Muscle of leg (tissue), 16 donors: Measurements from ENCODE around the gene NCS1. TPM values are rescaled to one million over a fixed set of nuclear protein-coding genes. Genes with fewer than 3 reads are reported as not detected.

ENCODE experiments used
- DNase-seq: peaks from one replicate; pipeline ENCODE4 v3.0.0; 2013
- H3K27ac ChIP-seq: one replicate; pipeline ENCODE4 v1.5.1; 2013; ENCODE audit warnings: mild to moderate bottlenecking, low read length, control low read depth
- H3K27me3 ChIP-seq: one replicate; pipeline ENCODE4 v1.6.1; 2013; ENCODE audit warnings: low read length; ENCODE audit not compliant: control insufficient read depth, insufficient read depth
- H3K36me3 ChIP-seq: one replicate; pipeline ENCODE4 v1.6.1; 2013; ENCODE audit warnings: low read length; ENCODE audit not compliant: control insufficient read depth, insufficient read depth
- H3K4me1 ChIP-seq: one replicate; pipeline ENCODE4 v1.6.1; 2013; ENCODE audit warnings: low read length; ENCODE audit not compliant: control insufficient read depth, insufficient read depth
- H3K4me3 ChIP-seq: one replicate; pipeline ENCODE4 v1.5.1; 2013; ENCODE audit warnings: low read length, control low read depth
- H3K9me3 ChIP-seq: replicated peaks from 2 replicates; pipeline ENCODE4 v1.6.1; 2013; ENCODE audit warnings: low read depth, low read length; ENCODE audit not compliant: control insufficient read depth
- WGBS: methylation state at CpG from one replicate; pipeline ENCODE4 v1.1.5; 2013; ENCODE audit warnings: missing lambda C conversion rate; ENCODE audit not compliant: insufficient coverage; 5-methylcytosine and 5-hydroxymethylcytosine counted together
- long read RNA-seq, 11 donors: transcript quantifications; one replicate each; lab custom pipeline, GENCODE V29; 2026
- polyA plus RNA-seq, 8 donors: library from polyadenylated mRNA; unstranded; fragments of 120-200 nt; gene quantifications; one replicate each; pipeline versions ENCODE4 v1.2.1 to v1.2.3, GENCODE V29; 2013; ENCODE audit warnings: inconsistent platforms in 1 of 8, low replicate concordance in 1 of 8; ENCODE audit not compliant: insufficient read length in 8 of 8, insufficient read depth in 1 of 8
- total RNA-seq: library from RNA; stranded (reverse); fragments of 120-200 nt; gene quantifications from one replicate; pipeline ENCODE4 v1.2.4, GENCODE V29; 2013

NCS1 gene
- 30.4 TPM for total RNA-seq
- polyA plus RNA-seq = 10 to 100 TPM; 39.0 to 68.4 (median 61.6) TPM
- long read RNA-seq, donor 1, full-length matches to known transcripts = 6 of 19 reads
- long read RNA-seq, donor 1, partial matches to known transcripts = 13 of 19 reads
- long read RNA-seq, donor 1, other reads (novel, unspliced or antisense) = 0 of 19 reads
- long read RNA-seq, donor 2, full-length matches to known transcripts = 3 of 3 reads
- long read RNA-seq, donor 2, partial matches to known transcripts = 0 of 3 reads
- long read RNA-seq, donor 2, other reads (novel, unspliced or antisense) = 0 of 3 reads
- long read RNA-seq, donor 3, full-length matches to known transcripts = 27 of 65 reads
- long read RNA-seq, donor 3, partial matches to known transcripts = 38 of 65 reads
- long read RNA-seq, donor 3, other reads (novel, unspliced or antisense) = 0 of 65 reads
- long read RNA-seq, donor 4, full-length matches to known transcripts = 11 of 11 reads
- long read RNA-seq, donor 4, partial matches to known transcripts = 0 of 11 reads
- long read RNA-seq, donor 4, other reads (novel, unspliced or antisense) = 0 of 11 reads
- long read RNA-seq, donor 5, full-length matches to known transcripts = 47 of 111 reads
- long read RNA-seq, donor 5, partial matches to known transcripts = 64 of 111 reads
- long read RNA-seq, donor 5, other reads (novel, unspliced or antisense) = 0 of 111 reads
- long read RNA-seq, donor 6, full-length matches to known transcripts = 36 of 62 reads
- long read RNA-seq, donor 6, partial matches to known transcripts = 26 of 62 reads
- long read RNA-seq, donor 6, other reads (novel, unspliced or antisense) = 0 of 62 reads
- long read RNA-seq, donor 7, full-length matches to known transcripts = 24 of 48 reads
- long read RNA-seq, donor 7, partial matches to known transcripts = 24 of 48 reads
- long read RNA-seq, donor 7, other reads (novel, unspliced or antisense) = 0 of 48 reads
- long read RNA-seq, donor 8, full-length matches to known transcripts = 10 of 10 reads
- long read RNA-seq, donor 8, partial matches to known transcripts = 0 of 10 reads
- long read RNA-seq, donor 8, other reads (novel, unspliced or antisense) = 0 of 10 reads
- long read RNA-seq, donor 9, full-length matches to known transcripts = 11 of 24 reads
- long read RNA-seq, donor 9, partial matches to known transcripts = 13 of 24 reads
- long read RNA-seq, donor 9, other reads (novel, unspliced or antisense) = 0 of 24 reads
- long read RNA-seq, donor 10, full-length matches to known transcripts = 19 of 19 reads
- long read RNA-seq, donor 10, partial matches to known transcripts = 0 of 19 reads
- long read RNA-seq, donor 10, other reads (novel, unspliced or antisense) = 0 of 19 reads
- long read RNA-seq, donor 11, full-length matches to known transcripts = 6 of 6 reads
- long read RNA-seq, donor 11, partial matches to known transcripts = 0 of 6 reads
- long read RNA-seq, donor 11, other reads (novel, unspliced or antisense) = 0 of 6 reads

GRCh38 chr9:130172161-130172857 is at the start of gene NCS1:
Gene NCS1, plus strand, starts transcription at chr9:130172404. Its CDS starts 260 bp downstream, at chr9:130172664.
- peak within 1 kb of the TSS; percentile 58 for H3K4me3 ChIP-seq
- H3K27me3 ChIP-seq = no peaks in the 10 kb centered on the region
- peak within 1 kb of the TSS; percentile 42 for H3K27ac ChIP-seq
- WGBS = under 1% methylated on average over 74 of the region's 101 CpGs
- H3K9me3 ChIP-seq = no peaks in the 10 kb centered on the region
- peaks cover 31% of the 10 kb centered on the region for H3K4me1 ChIP-seq
- H3K36me3 ChIP-seq = peaks cover 11% of the 10 kb centered on the region
- peak; percentile 87 for DNase-seq

- H3K4me1 ChIP-seq = peaks cover 61% of the 10 kb centered on the region
- H3K36me3 ChIP-seq = peaks cover 42% of the 10 kb centered on the region
- peak overlapping the region; percentile 84 for H3K27ac ChIP-seq
- no peak overlapping the region for H3K4me3 ChIP-seq
- no peaks in the 10 kb centered on the region for H3K9me3 ChIP-seq
- WGBS = 75% methylated on average over 1 of the region's 7 CpGs
- peak; percentile 78 for DNase-seq
- no peaks in the 10 kb centered on the region for H3K27me3 ChIP-seq
Observed at GRCh38 chr9:130122456-130122855, 49.7 kb upstream of the NCS1 start.

- H3K4me1 ChIP-seq = peaks cover 52% of the 10 kb centered on the region
- peak; percentile 47 for DNase-seq
- H3K27ac ChIP-seq = no peak overlapping the region
- H3K9me3 ChIP-seq = no peaks in the 10 kb centered on the region
- no peak overlapping the region for H3K4me3 ChIP-seq
- no CpG with 5 or more reads among the region's 7 CpGs for WGBS
- no peaks in the 10 kb centered on the region for H3K27me3 ChIP-seq
- peaks cover 43% of the 10 kb centered on the region for H3K36me3 ChIP-seq
Observed at GRCh38 chr9:130124085-130124860, 47.9 kb upstream of the NCS1 start.

GRCh38 chr9:130126721-130127433 is 45.3 kb upstream of the NCS1 start:
- peaks cover 45% of the 10 kb centered on the region for H3K4me1 ChIP-seq
- no peak overlapping the region for H3K27ac ChIP-seq
- H3K27me3 ChIP-seq = no peaks in the 10 kb centered on the region
- 60% methylated on average over 1 of the region's 4 CpGs for WGBS
- no peak overlapping the region for H3K4me3 ChIP-seq
- H3K9me3 ChIP-seq = no peaks in the 10 kb centered on the region
- no peak for DNase-seq
- peaks cover 61% of the 10 kb centered on the region for H3K36me3 ChIP-seq

GRCh38 chr9:130128251-130128650 is 44.0 kb upstream of the NCS1 start:
- H3K27ac ChIP-seq = peak overlapping the region; percentile 90
- H3K4me1 ChIP-seq = peaks cover 33% of the 10 kb centered on the region
- no peak overlapping the region for H3K4me3 ChIP-seq
- DNase-seq = no peak
- peaks cover 56% of the 10 kb centered on the region for H3K36me3 ChIP-seq
- no peaks in the 10 kb centered on the region for H3K9me3 ChIP-seq
- WGBS = 84% methylated on average over 4 of the region's 6 CpGs
- no peaks in the 10 kb centered on the region for H3K27me3 ChIP-seq

- Histone ChIP-seq H3K27ac (peak overlapping the region; percentile 90), H3K36me3 (peaks cover 58% of the 10 kb centered on the region), H3K27me3 (no peaks in the 10 kb centered on the region), H3K4me3 (no peak overlapping the region), H3K4me1 (peaks cover 30% of the 10 kb centered on the region), H3K9me3 (no peaks in the 10 kb centered on the region)
- WGBS = 70% methylated on average over 9 of the region's 14 CpGs
- DNase-seq = peak; percentile 81
Observed at GRCh38 chr9:130128733-130129431, 43.3 kb upstream of the NCS1 start.

GRCh38 chr9:130129432-130130061 is 42.7 kb upstream of the NCS1 start:
- Histone ChIP-seq H3K4me1 (peaks cover 23% of the 10 kb centered on the region), H3K36me3 (peaks cover 54% of the 10 kb centered on the region), H3K4me3 (no peak overlapping the region), H3K9me3 (no peaks in the 10 kb centered on the region), H3K27me3 (no peaks in the 10 kb centered on the region), H3K27ac (peak overlapping the region; percentile 90)
- DNase-seq = no peak
- 82% methylated on average over 12 of the region's 22 CpGs for WGBS
